IMR-90 (cell line): Measurements from ENCODE around the gene CLEC4M. TPM values are rescaled to one million over a fixed set of nuclear protein-coding genes. Genes with fewer than 3 reads are reported as not detected.

ENCODE experiments used
- ATAC-seq: fragments of 200-7000 bp; cut with Tn5 transposase; 2 replicates; pipeline ENCODE4 v1.9.1; 2020; ENCODE audit warnings: low read depth, mild to moderate bottlenecking, moderate library complexity
- BruUV-seq: library from RNA; stranded (reverse); fragments of 400-500 nt; replicated peaks from 2 replicates; lab custom pipeline; 2021; lab: Mats Ljungman, UMichigan
- CTCF ChIA-PET: fragments of 300-600 bp; formaldehyde crosslinking; extraction: SDS; loops from one replicate; lab custom pipeline; 2021; ENCODE audit warnings: antibody characterized with exemption; lab: Yijun Ruan, JAX
- POLR2A ChIA-PET: fragments of 300-600 bp; sonication (Branson Sonifier 250); formaldehyde crosslinking; loops from one replicate; lab custom pipeline; 2022; ENCODE audit warnings: antibody characterized with exemption; ENCODE audit not compliant: unreplicated experiment; lab: Charles Lee
- DNase-seq: peaks from one replicate; pipeline ENCODE4 v3.0.0; 2013
- H2AFZ ChIP-seq: replicated peaks from 2 replicates; pipeline ENCODE3; 2013; ENCODE audit warnings: low read length, mild to moderate bottlenecking; ENCODE audit not compliant: poor library complexity
- H2AK5ac ChIP-seq: 2 replicates; pipeline ENCODE4 v1.6.1; 2013; ENCODE audit warnings: low read depth, low read length, inconsistent platforms
- H2AK9ac ChIP-seq: replicated peaks from 2 replicates; pipeline ENCODE3; 2013; ENCODE audit warnings: mild to moderate bottlenecking, low read depth, low read length, moderate library complexity; ENCODE audit not compliant: poor library complexity
- H2BK120ac ChIP-seq: 2 replicates; pipeline ENCODE4 v1.6.1; 2013; ENCODE audit warnings: low read depth, low read length, inconsistent platforms
- H2BK15ac ChIP-seq: 3 replicates; pipeline ENCODE4 v1.6.1; 2013; ENCODE audit warnings: low read depth, low read length, inconsistent platforms
- H2BK20ac ChIP-seq: 2 replicates; pipeline ENCODE4 v1.6.1; 2013; ENCODE audit warnings: low read depth, mild to moderate bottlenecking, inconsistent platforms, low read length, moderate library complexity
- H2BK5ac ChIP-seq: 2 replicates; pipeline ENCODE4 v1.6.1; 2013; ENCODE audit warnings: mild to moderate bottlenecking, low read depth, low read length, inconsistent platforms; ENCODE audit not compliant: poor library complexity, severe bottlenecking
- H3K14ac ChIP-seq: replicated peaks from 2 replicates; pipeline ENCODE4 v1.6.1; 2013; ENCODE audit warnings: low read depth, low read length, inconsistent platforms
- H3K18ac ChIP-seq: 2 replicates; pipeline ENCODE4 v1.6.1; 2013; ENCODE audit warnings: low read depth, low read length, control low read depth
- H3K23ac ChIP-seq: 2 replicates; pipeline ENCODE4 v1.6.1; 2013; ENCODE audit warnings: low read depth, low read length, inconsistent platforms
- H3K27ac ChIP-seq: 2 replicates; pipeline ENCODE4 v1.5.1; 2013; ENCODE audit warnings: mild to moderate bottlenecking, control low read depth, low read length; ENCODE audit not compliant: insufficient read depth
- H3K27me3 ChIP-seq: 2 replicates; pipeline ENCODE4 v1.6.1; 2013; ENCODE audit warnings: low read length; ENCODE audit not compliant: control insufficient read depth, insufficient read depth
- H3K36me3 ChIP-seq: 2 replicates; pipeline ENCODE4 v1.6.1; 2013; ENCODE audit warnings: low read length, mixed read lengths; ENCODE audit not compliant: control insufficient read depth, insufficient read depth
- H3K4ac ChIP-seq: 2 replicates; pipeline ENCODE4 v1.6.1; 2013; ENCODE audit warnings: low read depth, low read length, inconsistent platforms
- H3K4me1 ChIP-seq: 2 replicates; pipeline ENCODE4 v1.6.1; 2013; ENCODE audit warnings: low read length, mixed read lengths; ENCODE audit not compliant: control insufficient read depth, insufficient read depth
- H3K4me2 ChIP-seq: 2 replicates; pipeline ENCODE4 v1.6.1; 2013; ENCODE audit warnings: low read depth, mild to moderate bottlenecking, control low read depth, low read length, moderate library complexity
- H3K4me3 ChIP-seq: 2 replicates; pipeline ENCODE4 v1.5.1; 2013; ENCODE audit warnings: low read depth, mild to moderate bottlenecking, control low read depth, low read length, moderate library complexity; ENCODE audit not compliant: insufficient read depth
- H3K56ac ChIP-seq: 2 replicates; pipeline ENCODE4 v1.6.1; 2013; ENCODE audit warnings: low read length, inconsistent platforms; ENCODE audit not compliant: insufficient read depth; ENCODE audit errors: extremely low read depth
- H3K79me1 ChIP-seq, 2 experiments: 2 replicates each; pipeline ENCODE4 v1.6.1; 2013; ENCODE audit warnings: low read length in 2 of 2, inconsistent platforms in 1 of 2, low read depth in 1 of 2
- H3K9ac ChIP-seq: 2 replicates; pipeline ENCODE4 v1.6.1; 2013; ENCODE audit warnings: low read depth, low read length, control low read depth
- H3K9me1 ChIP-seq: 2 replicates; pipeline ENCODE4 v1.6.1; 2013; ENCODE audit warnings: low read length, inconsistent platforms; ENCODE audit not compliant: insufficient read depth
- H3K9me3 ChIP-seq: 2 replicates; pipeline ENCODE4 v1.6.1; 2013; ENCODE audit warnings: low read length; ENCODE audit not compliant: control insufficient read depth, insufficient read depth
- H4K20me1 ChIP-seq: 2 replicates; pipeline ENCODE4 v1.6.1; 2013; ENCODE audit warnings: low read length, inconsistent platforms; ENCODE audit not compliant: insufficient read depth
- H4K5ac ChIP-seq: 2 replicates; pipeline ENCODE4 v1.6.1; 2013; ENCODE audit warnings: mild to moderate bottlenecking, low read depth, low read length, control low read depth
- H4K8ac ChIP-seq, 2 experiments: 2 replicates each; pipeline ENCODE4 v1.6.1; 2013; ENCODE audit warnings: low read depth in 2 of 2, low read length in 2 of 2, control low read depth in 1 of 2, inconsistent platforms in 1 of 2
- H4K91ac ChIP-seq: 2 replicates; pipeline ENCODE4 v1.6.1; 2013; ENCODE audit warnings: low read depth, low read length, inconsistent platforms; ENCODE audit not compliant: insufficient read depth
- BHLHE40 ChIP-seq: fragments of 150-350 bp; IDR thresholded peaks from 2 replicates; pipeline ENCODE4 v1.6.1; 2016; ENCODE audit warnings: mild to moderate bottlenecking, low read depth, low read length
- CEBPB ChIP-seq: IDR thresholded peaks from 2 replicates; pipeline ENCODE4 v1.6.1; 2012; ENCODE audit warnings: low read depth, low read length, improper control_type of control experiment
- CHD1 ChIP-seq: IDR thresholded peaks from 2 replicates; pipeline ENCODE4 v1.6.1; 2012; ENCODE audit warnings: low read depth, low read length, improper control_type of control experiment
- CTCF ChIP-seq: conservative IDR thresholded peaks from 2 replicates; pipeline ENCODE4 v1.5.1; 2012; ENCODE audit warnings: mild to moderate bottlenecking, low read depth, low read length, improper control_type of control experiment
- ELK1 ChIP-seq: fragments of 150-350 bp; IDR thresholded peaks from 2 replicates; pipeline ENCODE4 v1.6.1; 2016; ENCODE audit warnings: low read depth, mild to moderate bottlenecking, low read length, moderate library complexity, borderline replicate concordance
- FOS ChIP-seq: fragments of 150-350 bp; IDR thresholded peaks from 2 replicates; pipeline ENCODE4 v1.6.1; 2016; ENCODE audit warnings: low read depth, low read length
- MAFK ChIP-seq: IDR thresholded peaks from 2 replicates; pipeline ENCODE4 v1.6.1; 2012; ENCODE audit warnings: low read depth, low read length, improper control_type of control experiment
- MAZ ChIP-seq: IDR thresholded peaks from 2 replicates; pipeline ENCODE4 v1.6.1; 2012; ENCODE audit warnings: low read depth, mild to moderate bottlenecking, low read length, improper control_type of control experiment, moderate library complexity, borderline replicate concordance
- MXI1 ChIP-seq: IDR thresholded peaks from 2 replicates; pipeline ENCODE4 v1.6.1; 2012; ENCODE audit warnings: low read depth, mild to moderate bottlenecking, low read length, moderate library complexity, borderline replicate concordance
- NFE2L2 ChIP-seq: fragments of 150-350 bp; IDR thresholded peaks from 2 replicates; pipeline ENCODE4 v1.6.1; 2016; ENCODE audit warnings: low read depth, mild to moderate bottlenecking, low read length
- POLR2A ChIP-seq: IDR thresholded peaks from 2 replicates; pipeline ENCODE4 v1.6.1; 2012; ENCODE audit warnings: mild to moderate bottlenecking, low read depth, low read length
- RAD21 ChIP-seq: IDR thresholded peaks from 2 replicates; pipeline ENCODE4 v1.6.1; 2012; ENCODE audit warnings: low read length, improper control_type of control experiment
- RCOR1 ChIP-seq: IDR thresholded peaks from 2 replicates; pipeline ENCODE4 v1.6.1; 2012; ENCODE audit warnings: mild to moderate bottlenecking, low read length, improper control_type of control experiment; ENCODE audit not compliant: insufficient replicate concordance
- RFX5 ChIP-seq: IDR thresholded peaks from 2 replicates; pipeline ENCODE4 v1.8.0; 2012; ENCODE audit warnings: low read depth, mild to moderate bottlenecking, low read length, moderate library complexity
- SMC3 ChIP-seq: fragments of 150-350 bp; IDR thresholded peaks from 2 replicates; pipeline ENCODE4 v1.6.1; 2016; ENCODE audit warnings: low read depth, mild to moderate bottlenecking, antibody characterized with exemption, low read length, moderate library complexity
- WGBS, 2 experiments: methylation state at CpG; one replicate each; pipeline versions ENCODE4 v1.1.5 to v1.1.7; 2013; ENCODE audit warnings: missing lambda C conversion rate in 2 of 2; ENCODE audit not compliant: insufficient read length in 1 of 2; ENCODE audit errors: extremely low coverage in 2 of 2; 5-methylcytosine and 5-hydroxymethylcytosine counted together
- dilution Hi-C: fragments of 300-500 bp; cut with HindIII; formaldehyde crosslinking; loops from one replicate; pipeline ENCODE4 v1.14.3; 2018; ENCODE audit warnings: low sequenced_read_pairs; ENCODE audit not compliant: unreplicated experiment
- in situ Hi-C: fragments of 300-500 bp; cut with MboI; formaldehyde crosslinking; loops from 3 replicates; pipeline ENCODE4 v1.14.3; 2019; ENCODE audit warnings: low sequenced_read_pairs, inconsistent platforms, mixed read lengths
- intact Hi-C: fragments of 100-400 bp; cut with micrococcal nuclease; formaldehyde crosslinking; loops from 2 replicates; pipeline ENCODE4 v1.10.0; 2022
- polyA plus RNA-seq, 3 experiments: library from polyadenylated mRNA; depleted of rRNA; stranded (reverse); fragments of >200 nt; gene quantifications; 2 replicates each; pipeline ENCODE4 v1.2.3, GENCODE V29; 2012; ENCODE audit warnings: low replicate concordance in 1 of 3
- total RNA-seq: library from RNA; depleted of rRNA; stranded (reverse); fragments of >200 nt; gene quantifications from 2 replicates; pipeline ENCODE4 v1.2.3, GENCODE V29; 2012
- TF ChIP-seq, protein P1 (sequence below): fragments of 150-350 bp; IDR thresholded peaks from 2 replicates; pipeline ENCODE4 v1.6.1; 2017; ENCODE audit warnings: mild to moderate bottlenecking, antibody characterized with exemption, low read length, low read depth

The CLEC4M gene
- total and polyA plus RNA-seq, 2 of the 4 experiments (the other 2 are of a cell fraction) = not detected

GRCh38 chr19:7742575-7742974 is 20.5 kb upstream of the CLEC4M start:
- TF ChIP-seq CEBPB (no peak), MXI1 (no peak), POLR2A (no peak), FOS (no peak), CTCF (no peak), RCOR1 (no peak), RAD21 (no peak), ELK1 (no peak), SMC3 (no peak), BHLHE40 (no peak), MAZ (no peak), RFX5 (no peak), NFE2L2 (no peak), CHD1 (no peak), MAFK (no peak)
- TF ChIP-seq, protein P1, sequence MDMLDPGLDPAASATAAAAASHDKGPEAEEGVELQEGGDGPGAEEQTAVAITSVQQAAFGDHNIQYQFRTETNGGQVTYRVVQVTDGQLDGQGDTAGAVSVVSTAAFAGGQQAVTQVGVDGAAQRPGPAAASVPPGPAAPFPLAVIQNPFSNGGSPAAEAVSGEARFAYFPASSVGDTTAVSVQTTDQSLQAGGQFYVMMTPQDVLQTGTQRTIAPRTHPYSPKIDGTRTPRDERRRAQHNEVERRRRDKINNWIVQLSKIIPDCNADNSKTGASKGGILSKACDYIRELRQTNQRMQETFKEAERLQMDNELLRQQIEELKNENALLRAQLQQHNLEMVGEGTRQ = no peak
- peaks cover 9% of the 10 kb centered on the region for H3K27me3 ChIP-seq
- no peak overlapping the region for H3K18ac ChIP-seq
- H2BK15ac ChIP-seq = no peak overlapping the region
- no peaks in the 10 kb centered on the region for H3K4me1 ChIP-seq
- H2AK5ac ChIP-seq = no peak overlapping the region
- no CpG with 5 or more reads among the region's 2 CpGs for WGBS, 2 experiments
- no peak overlapping the region for H2BK5ac ChIP-seq
- no peak overlapping the region for H2AK9ac ChIP-seq
- no peak overlapping the region for H3K4me2 ChIP-seq
- DNase-seq (no peak), ATAC-seq (no peak)
- H3K56ac ChIP-seq = no peak overlapping the region
- H3K27ac ChIP-seq = no peak overlapping the region
- no peaks in the 10 kb centered on the region for H3K9me1 ChIP-seq
- no peak overlapping the region for H3K4ac ChIP-seq
- H2BK120ac ChIP-seq = no peak overlapping the region
- H2AFZ ChIP-seq = no peak overlapping the region
- no peaks in the 10 kb centered on the region for H3K36me3 ChIP-seq
- H3K14ac ChIP-seq = no peak overlapping the region
- POLR2A ChIA-PET = no interaction called here
- H2BK20ac ChIP-seq = no peak overlapping the region
- H4K91ac ChIP-seq = no peak overlapping the region
- H3K9me3 ChIP-seq = no peaks in the 10 kb centered on the region
- no peak overlapping the region for H3K4me3 ChIP-seq
- no peak overlapping the region for H3K9ac ChIP-seq
- BruUV-seq = no TSS peak
- no peak overlapping the region for H3K23ac ChIP-seq
- no peaks in the 10 kb centered on the region for H4K20me1 ChIP-seq
- CTCF ChIA-PET = no interaction called here
- intact Hi-C loops (no loop called here), dilution Hi-C loops (no loop called here), in situ Hi-C loops (no loop called here)
- no peaks in the 10 kb centered on the region for H3K79me1 ChIP-seq
- no peak overlapping the region for H4K8ac ChIP-seq
- H4K5ac ChIP-seq = no peak overlapping the region
